HCT116 (cell line): Measurements from ENCODE around the gene RNASE8. TPM values are rescaled to one million over a fixed set of nuclear protein-coding genes. Genes with fewer than 3 reads are reported as not detected.
A peak's percentile ranks its signal among the peaks of the same experiment; 100 is the strongest.

Source experiments
- ATAC-seq: fragments of 200-7000 bp; cut with Tn5 transposase; 2 replicates; pipeline ENCODE4 v1.9.1; 2020; ENCODE audit warnings: mild to moderate bottlenecking, moderate library complexity
- BruUV-seq: library from RNA; stranded (reverse); fragments of 400-500 nt; replicated peaks from 2 replicates; lab custom pipeline; 2021; lab: Mats Ljungman, UMichigan
- CTCF ChIA-PET: fragments of 300-600 bp; sonication (Branson Sonifier 250); formaldehyde crosslinking; loops from one replicate; lab custom pipeline; 2021; ENCODE audit warnings: antibody characterized with exemption; lab: Charles Lee
- POLR2A ChIA-PET: fragments of 300-600, 350-600 bp; sonication (Branson Sonifier 250); formaldehyde crosslinking; loops from one replicate; lab custom pipeline; 2021; ENCODE audit warnings: antibody characterized with exemption; lab: Charles Lee
- RAD21 ChIA-PET, 2 experiments: fragments of 300-600 bp; sonication (Branson Sonifier 250); formaldehyde crosslinking; loops; one replicate each; lab custom pipeline; 2023; ENCODE audit warnings: low total read pairs in 2 of 2; ENCODE audit not compliant: uncharacterized antibody in 2 of 2, unreplicated experiment in 2 of 2, low non-redundant PET in 1 of 2; lab: Charles Lee
- DNase-seq: peaks from one replicate; pipeline ENCODE4 v3.0.0-alpha.2; 2010; ENCODE audit warnings: low read depth, low spot score
- H2AFZ ChIP-seq: fragments of 200-600 bp; shearing (Covaris generic), sonication (generic); 2 replicates; pipeline ENCODE4 v1.6.1; 2017; ENCODE audit warnings: low read depth, mixed run types, mixed read lengths, antibody characterized with exemption, low read length; ENCODE audit not compliant: poor library complexity, severe bottlenecking
- H3K27ac ChIP-seq: 2 replicates; pipeline ENCODE4 v1.5.1; 2012; ENCODE audit warnings: low read depth, low read length
- H3K27me3 ChIP-seq: fragments of 200-600 bp; sonication (generic); 2 replicates; pipeline ENCODE4 v1.6.1; 2016; ENCODE audit warnings: mixed run types, low read length, mixed read lengths; ENCODE audit not compliant: insufficient read depth
- H3K36me3 ChIP-seq, 2 experiments: fragments of 200-500 bp in 1 of 2; fragments of 200-600 bp in 1 of 2; sonication (Bioruptor generic) in 1 of 2; sonication (generic) in 1 of 2; 2 replicates each; pipeline versions ENCODE4 v1.5.1 to v1.6.1; 2014 to 2016; ENCODE audit warnings: low read length in 2 of 2, inconsistent platforms in 1 of 2, mixed read lengths in 1 of 2, mixed run types in 1 of 2; ENCODE audit not compliant: insufficient read depth in 2 of 2, control insufficient read depth in 1 of 2
- H3K4me1 ChIP-seq, 2 experiments: fragments of 200-600 bp in 1 of 2; sonication (generic) in 1 of 2; 2 replicates each; pipeline versions ENCODE4 v1.5.1 to v1.6.1; 2012 to 2017; ENCODE audit warnings: low read length in 2 of 2, inconsistent platforms in 1 of 2, mild to moderate bottlenecking in 1 of 2, mixed read lengths in 1 of 2, mixed run types in 1 of 2, moderate library complexity in 1 of 2; ENCODE audit not compliant: insufficient read depth in 2 of 2, control insufficient read depth in 1 of 2
- H3K4me2 ChIP-seq: fragments of 200-600 bp; sonication (generic); 2 replicates; pipeline ENCODE4 v1.6.1; 2017; ENCODE audit warnings: mixed run types, low read length, mixed read lengths
- H3K4me3 ChIP-seq, 2 experiments: fragments of 200-600 bp in 1 of 2; sonication (generic) in 1 of 2; replicated peaks in 1 of 2; 2 replicates each; pipeline ENCODE4 v1.5.1; 2011 to 2016; ENCODE audit warnings: low read length in 2 of 2, control low read depth in 1 of 2, low read depth in 1 of 2, mild to moderate bottlenecking in 1 of 2, mixed read lengths in 1 of 2, mixed run types in 1 of 2
- H3K79me2 ChIP-seq: fragments of 200-600 bp; sonication (generic); 2 replicates; pipeline ENCODE4 v1.6.1; 2017; ENCODE audit warnings: mild to moderate bottlenecking, mixed run types, low read length, moderate library complexity, mixed read lengths; ENCODE audit not compliant: insufficient read depth
- H3K9ac ChIP-seq: fragments of 200-600 bp; sonication (generic); 2 replicates; pipeline ENCODE4 v1.6.1; 2016; ENCODE audit warnings: low read length, mixed read lengths
- H3K9me2 ChIP-seq: fragments of 200-600 bp; sonication (generic), shearing (Covaris generic); 2 replicates; pipeline ENCODE4 v1.6.1; 2017; ENCODE audit warnings: mixed run types, mild to moderate bottlenecking, moderate library complexity; ENCODE audit not compliant: insufficient read depth
- H3K9me3 ChIP-seq, 2 experiments: fragments of 200-500 bp in 1 of 2; fragments of 200-600 bp in 1 of 2; sonication (Bioruptor generic) in 1 of 2; sonication (generic) in 1 of 2; 2 replicates each; pipeline ENCODE4 v1.6.1; 2014 to 2017; ENCODE audit warnings: low read length in 2 of 2, mixed read lengths in 2 of 2, inconsistent platforms in 1 of 2, low read depth in 1 of 2, mild to moderate bottlenecking in 1 of 2, mixed run types in 1 of 2, moderate library complexity in 1 of 2; ENCODE audit not compliant: control insufficient read depth in 1 of 2, insufficient read depth in 1 of 2
- H4K20me1 ChIP-seq: fragments of 200-600 bp; sonication (generic), shearing (Covaris generic); 2 replicates; pipeline ENCODE4 v1.6.1; 2017; ENCODE audit warnings: mixed run types, mild to moderate bottlenecking, moderate library complexity; ENCODE audit not compliant: insufficient read depth
- ATF3 ChIP-seq: IDR thresholded peaks from 2 replicates; pipeline ENCODE4 v1.6.1; 2012
- CBX3 ChIP-seq: IDR thresholded peaks from 2 replicates; pipeline ENCODE4 v1.6.1; 2012; ENCODE audit warnings: low read depth
- CEBPB ChIP-seq: IDR thresholded peaks from 2 replicates; pipeline ENCODE4 v1.6.1; 2012; ENCODE audit warnings: low read depth
- CTCF ChIP-seq, 3 experiments: fragments of 200-600 bp in 1 of 3; sonication (generic) in 1 of 3; IDR thresholded peaks in 2 of 3; conservative IDR thresholded peaks in 1 of 3; 2 replicates each; pipeline ENCODE4 v1.5.1; 2012 to 2017; ENCODE audit warnings: low read depth in 2 of 3, low read length in 2 of 3, antibody characterized with exemption in 1 of 3, borderline replicate concordance in 1 of 3, control low read depth in 1 of 3, mild to moderate bottlenecking in 1 of 3, mixed read lengths in 1 of 3, mixed run types in 1 of 3, moderate library complexity in 1 of 3; ENCODE audit not compliant: insufficient read depth in 1 of 3
- EGR1 ChIP-seq: IDR thresholded peaks from 2 replicates; pipeline ENCODE4 v1.6.1; 2012; ENCODE audit warnings: low read depth
- ELF1 ChIP-seq: IDR thresholded peaks from 2 replicates; pipeline ENCODE4 v1.6.1; 2012; ENCODE audit warnings: low read depth, borderline replicate concordance
- FOSL1 ChIP-seq: IDR thresholded peaks from 2 replicates; pipeline ENCODE4 v1.6.1; 2012; ENCODE audit warnings: low read depth
- JUND ChIP-seq: IDR thresholded peaks from 2 replicates; pipeline ENCODE4 v1.6.1; 2012
- MAX ChIP-seq: IDR thresholded peaks from 2 replicates; pipeline ENCODE4 v1.6.1; 2012
- POLR2A ChIP-seq: IDR thresholded peaks from 2 replicates; pipeline ENCODE4 v1.7.0; 2011; ENCODE audit warnings: borderline replicate concordance; ENCODE audit not compliant: insufficient read depth, insufficient read length; ENCODE audit errors: extremely low read depth
- POLR2AphosphoS5 ChIP-seq: IDR thresholded peaks from 2 replicates; pipeline ENCODE4 v1.6.1; 2011; ENCODE audit warnings: mild to moderate bottlenecking, low read depth, low read length, moderate library complexity
- RAD21 ChIP-seq: IDR thresholded peaks from 2 replicates; pipeline ENCODE4 v1.6.1; 2012; ENCODE audit warnings: low read depth, mild to moderate bottlenecking
- SIN3A ChIP-seq: IDR thresholded peaks from 2 replicates; pipeline ENCODE4 v1.6.1; 2012; ENCODE audit warnings: low read depth
- SP1 ChIP-seq: IDR thresholded peaks from 2 replicates; pipeline ENCODE4 v1.6.1; 2012; ENCODE audit warnings: low read depth
- SRF ChIP-seq: IDR thresholded peaks from 2 replicates; pipeline ENCODE4 v1.6.1; 2012; ENCODE audit warnings: low read depth
- TCF7L2 ChIP-seq: IDR thresholded peaks from 2 replicates; pipeline ENCODE4 v1.7.0; 2011; ENCODE audit warnings: borderline replicate concordance, inconsistent platforms; ENCODE audit not compliant: insufficient read depth, insufficient read length; ENCODE audit errors: extremely low read depth
- ZNF274 ChIP-seq: fragments of 200-500 bp; sonication (Bioruptor generic); IDR thresholded peaks from 2 replicates; pipeline ENCODE4 v1.6.1; 2014; ENCODE audit warnings: mild to moderate bottlenecking, low read depth, low read length, inconsistent platforms
- intact Hi-C: fragments of 100-400 bp; cut with micrococcal nuclease; formaldehyde crosslinking; loops from 2 replicates; pipeline ENCODE4 v1.10.0; 2022
- total RNA-seq: library from RNA; stranded (reverse); gene quantifications from one replicate; pipeline ENCODE4 v1.2.1, GENCODE V29; 2021; ENCODE audit not compliant: unreplicated experiment
- TF ChIP-seq, protein P1 (sequence below): IDR thresholded peaks from 2 replicates; pipeline ENCODE4 v1.6.1; 2012; ENCODE audit warnings: low read depth

RNASE8 gene
- total RNA-seq, 1 experiment from 2014 or later = not detected

DNA sequence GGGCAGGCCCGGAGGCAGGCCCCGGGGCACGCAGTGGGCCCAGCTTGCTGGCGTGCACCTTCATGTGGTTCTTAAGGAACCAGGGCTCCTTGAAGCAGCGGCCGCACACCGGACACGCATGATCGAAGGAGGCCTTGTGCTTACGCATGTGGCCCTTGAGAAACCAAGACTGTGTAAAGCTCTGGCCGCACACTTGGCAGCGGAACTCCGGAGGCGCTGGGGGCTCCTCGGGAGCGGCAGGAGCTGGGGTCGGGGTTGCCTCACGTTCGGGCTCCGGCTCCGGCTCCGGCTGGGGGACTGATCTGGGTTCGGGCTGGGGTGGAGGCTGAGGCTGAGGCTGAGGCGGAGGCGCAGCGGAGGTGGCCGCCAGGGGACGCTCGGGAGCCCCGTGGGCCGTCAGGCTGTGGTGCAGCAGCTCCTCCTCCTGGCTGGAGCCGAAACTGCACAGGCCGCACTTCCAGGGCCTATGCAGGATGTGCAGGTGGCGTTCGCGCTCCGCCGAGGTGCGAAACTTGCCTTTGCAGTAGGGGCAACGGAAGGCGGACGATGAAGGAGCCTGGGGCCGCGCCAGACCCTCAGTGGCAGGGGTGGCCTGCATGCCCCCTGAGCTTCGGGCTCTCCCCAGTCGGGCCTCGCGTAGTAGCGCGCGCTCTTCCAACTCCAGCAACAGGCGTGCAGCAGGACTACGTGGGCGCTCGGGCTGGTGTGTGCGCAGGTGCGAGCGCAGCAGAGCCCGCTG lies 34.8 kb downstream of the RNASE8 start:
- H3K27ac ChIP-seq = no peak overlapping the region; the same call in 1 of the 2 replicates
- no peak overlapping the region for H2AFZ ChIP-seq
- CTCF ChIA-PET = interaction anchor here (0.7 to 5.3 kb wide), 13 partner anchors 9 to 93 kb away, joined by 3 to 35 read pairs (median 5); partner anchors contain the start of genes SLC39A2 and TMEM253
- no TSS peak for BruUV-seq
- H3K27me3 ChIP-seq = no peaks in the 10 kb centered on the region
- intact Hi-C loops = loop anchor here (1.0 kb wide), 2 partner anchors 24 to 77 kb away; no protein-coding TSS in a partner anchor
- no peaks in the 10 kb centered on the region for H4K20me1 ChIP-seq
- no peaks in the 10 kb centered on the region; a peak in 2 of 4 replicates for H3K36me3 ChIP-seq
- DNase-seq = peak; percentile 40
- RAD21 ChIA-PET = interaction anchor here (1.2 kb wide), 2 partner anchors 12 to 78 kb away, joined by 4 to 6 read pairs; no protein-coding TSS in a partner anchor
- POLR2A ChIA-PET = interaction anchor here (0.6 to 1.1 kb wide), 2 partner anchors 11 to 12 kb away, joined by 3 to 5 read pairs; no protein-coding TSS in a partner anchor
- no peaks in the 10 kb centered on the region for H3K9me2 ChIP-seq
- no peak overlapping the region for H3K9ac ChIP-seq
- ATAC-seq = peak; percentile 85
- no peak overlapping the region for H3K4me3 ChIP-seq
- peaks cover 0 to 12% of the 10 kb centered on the region in 2 experiments for H3K4me1 ChIP-seq
- no peak overlapping the region for H3K4me2 ChIP-seq
- H3K79me2 ChIP-seq = no peaks in the 10 kb centered on the region
- H3K9me3 ChIP-seq = no peaks in the 10 kb centered on the region
- TF ChIP-seq EGR1 (no peak), ELF1 (no peak), TCF7L2 (no peak), SP1 (no peak), ATF3 (no peak), SIN3A (no peak), JUND (no peak), CBX3 (0 out of 2 replicates have a peak, but pooled peaks have one; percentile 43), SRF (no peak), MAX (peak; percentile 36; the same call in 1 of the 2 replicates), CEBPB (no peak), POLR2A (no peak), ZNF274 (no peak), POLR2AphosphoS5 (0 out of 2 replicates have a peak, but pooled peaks have one; percentile 18), FOSL1 (no peak), CTCF (IDR thresholded peaks at IDR 0.05 in 2 of 3, conservative IDR thresholded peaks at IDR 0.05 in 1 of 3; ENCODE audit: borderline replicate concordance in 1 of 3, insufficient read depth in 1 of 3, low read depth in 2 of 3, low read length in 2 of 3) (peak; percentile 99 to 100 (median 100)), RAD21 (peak; percentile 91)
- TF ChIP-seq, protein P1, sequence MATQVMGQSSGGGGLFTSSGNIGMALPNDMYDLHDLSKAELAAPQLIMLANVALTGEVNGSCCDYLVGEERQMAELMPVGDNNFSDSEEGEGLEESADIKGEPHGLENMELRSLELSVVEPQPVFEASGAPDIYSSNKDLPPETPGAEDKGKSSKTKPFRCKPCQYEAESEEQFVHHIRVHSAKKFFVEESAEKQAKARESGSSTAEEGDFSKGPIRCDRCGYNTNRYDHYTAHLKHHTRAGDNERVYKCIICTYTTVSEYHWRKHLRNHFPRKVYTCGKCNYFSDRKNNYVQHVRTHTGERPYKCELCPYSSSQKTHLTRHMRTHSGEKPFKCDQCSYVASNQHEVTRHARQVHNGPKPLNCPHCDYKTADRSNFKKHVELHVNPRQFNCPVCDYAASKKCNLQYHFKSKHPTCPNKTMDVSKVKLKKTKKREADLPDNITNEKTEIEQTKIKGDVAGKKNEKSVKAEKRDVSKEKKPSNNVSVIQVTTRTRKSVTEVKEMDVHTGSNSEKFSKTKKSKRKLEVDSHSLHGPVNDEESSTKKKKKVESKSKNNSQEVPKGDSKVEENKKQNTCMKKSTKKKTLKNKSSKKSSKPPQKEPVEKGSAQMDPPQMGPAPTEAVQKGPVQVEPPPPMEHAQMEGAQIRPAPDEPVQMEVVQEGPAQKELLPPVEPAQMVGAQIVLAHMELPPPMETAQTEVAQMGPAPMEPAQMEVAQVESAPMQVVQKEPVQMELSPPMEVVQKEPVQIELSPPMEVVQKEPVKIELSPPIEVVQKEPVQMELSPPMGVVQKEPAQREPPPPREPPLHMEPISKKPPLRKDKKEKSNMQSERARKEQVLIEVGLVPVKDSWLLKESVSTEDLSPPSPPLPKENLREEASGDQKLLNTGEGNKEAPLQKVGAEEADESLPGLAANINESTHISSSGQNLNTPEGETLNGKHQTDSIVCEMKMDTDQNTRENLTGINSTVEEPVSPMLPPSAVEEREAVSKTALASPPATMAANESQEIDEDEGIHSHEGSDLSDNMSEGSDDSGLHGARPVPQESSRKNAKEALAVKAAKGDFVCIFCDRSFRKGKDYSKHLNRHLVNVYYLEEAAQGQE = no peak
